PC-9 (cell line): ENCODE data around the gene SEMA4A.

ENCODE experiments used
- EZH2 ChIP-seq: fragments of 200-600 bp; sonication (generic); IDR thresholded peaks from 2 replicates; pipeline ENCODE4 v1.8.0; 2017; ENCODE audit warnings: antibody characterized with exemption, low read depth
- TF ChIP-seq, protein P1 (sequence below): fragments of 200-600 bp; sonication (generic); conservative IDR thresholded peaks from 2 replicates; pipeline ENCODE4 v1.6.1; 2017; ENCODE audit warnings: mixed run types, antibody characterized with exemption, mild to moderate bottlenecking, moderate library complexity

DNA sequence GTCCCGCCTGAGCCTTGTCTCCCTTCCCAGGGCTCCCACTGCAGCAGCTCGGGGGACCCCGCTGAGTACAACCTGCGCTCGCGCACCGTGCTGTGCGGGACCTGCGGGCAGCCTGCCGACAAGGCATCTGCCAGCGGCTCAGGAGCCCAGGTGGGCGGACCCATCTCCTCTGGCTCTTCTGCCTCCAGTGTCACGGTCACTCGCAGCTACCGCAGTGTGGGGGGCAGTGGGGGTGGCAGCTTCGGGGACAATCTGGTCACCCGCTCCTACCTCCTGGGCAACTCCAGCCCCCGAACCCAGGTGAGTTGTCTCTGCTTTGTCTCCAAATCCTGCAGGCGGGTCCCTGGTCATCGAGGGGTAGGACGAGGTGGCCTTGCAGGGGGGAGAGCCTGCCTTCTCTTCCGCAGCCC is 14.9 kb upstream of the SEMA4A start:
- no peak for TF ChIP-seq EZH2
- TF ChIP-seq, protein P1, sequence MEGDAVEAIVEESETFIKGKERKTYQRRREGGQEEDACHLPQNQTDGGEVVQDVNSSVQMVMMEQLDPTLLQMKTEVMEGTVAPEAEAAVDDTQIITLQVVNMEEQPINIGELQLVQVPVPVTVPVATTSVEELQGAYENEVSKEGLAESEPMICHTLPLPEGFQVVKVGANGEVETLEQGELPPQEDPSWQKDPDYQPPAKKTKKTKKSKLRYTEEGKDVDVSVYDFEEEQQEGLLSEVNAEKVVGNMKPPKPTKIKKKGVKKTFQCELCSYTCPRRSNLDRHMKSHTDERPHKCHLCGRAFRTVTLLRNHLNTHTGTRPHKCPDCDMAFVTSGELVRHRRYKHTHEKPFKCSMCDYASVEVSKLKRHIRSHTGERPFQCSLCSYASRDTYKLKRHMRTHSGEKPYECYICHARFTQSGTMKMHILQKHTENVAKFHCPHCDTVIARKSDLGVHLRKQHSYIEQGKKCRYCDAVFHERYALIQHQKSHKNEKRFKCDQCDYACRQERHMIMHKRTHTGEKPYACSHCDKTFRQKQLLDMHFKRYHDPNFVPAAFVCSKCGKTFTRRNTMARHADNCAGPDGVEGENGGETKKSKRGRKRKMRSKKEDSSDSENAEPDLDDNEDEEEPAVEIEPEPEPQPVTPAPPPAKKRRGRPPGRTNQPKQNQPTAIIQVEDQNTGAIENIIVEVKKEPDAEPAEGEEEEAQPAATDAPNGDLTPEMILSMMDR = no peak
